H7 (cell line): Measurements from ENCODE around the gene HECW1. TPM values are rescaled to one million over a fixed set of nuclear protein-coding genes. Genes with fewer than 3 reads are reported as not detected.

Experiments used
- DNase-seq: peaks from one replicate; pipeline ENCODE4 v3.0.0; 2012
- H3K27me3 ChIP-seq: 2 replicates; pipeline ENCODE4 v1.6.0; 2011; ENCODE audit warnings: mild to moderate bottlenecking, low read length; ENCODE audit not compliant: control insufficient read depth, insufficient read depth
- H3K36me3 ChIP-seq: replicated peaks from 2 replicates; pipeline ENCODE4 v1.5.1; 2011; ENCODE audit warnings: low read length; ENCODE audit not compliant: control insufficient read depth, insufficient read depth
- H3K4me3 ChIP-seq: 2 replicates; pipeline ENCODE4 v1.5.1; 2011; ENCODE audit warnings: low read depth, mild to moderate bottlenecking, control low read depth, low read length, moderate library complexity; ENCODE audit not compliant: insufficient read depth
- total RNA-seq: library from RNA; depleted of rRNA; stranded (reverse); fragments of >200 nt; shearing (Covaris generic); gene quantifications from 2 replicates; pipeline ENCODE4 v1.2.3, GENCODE V29; 2014

HECW1 gene
- total RNA-seq, 1 experiment from 2014 or later, result 4.3 TPM

DNA sequence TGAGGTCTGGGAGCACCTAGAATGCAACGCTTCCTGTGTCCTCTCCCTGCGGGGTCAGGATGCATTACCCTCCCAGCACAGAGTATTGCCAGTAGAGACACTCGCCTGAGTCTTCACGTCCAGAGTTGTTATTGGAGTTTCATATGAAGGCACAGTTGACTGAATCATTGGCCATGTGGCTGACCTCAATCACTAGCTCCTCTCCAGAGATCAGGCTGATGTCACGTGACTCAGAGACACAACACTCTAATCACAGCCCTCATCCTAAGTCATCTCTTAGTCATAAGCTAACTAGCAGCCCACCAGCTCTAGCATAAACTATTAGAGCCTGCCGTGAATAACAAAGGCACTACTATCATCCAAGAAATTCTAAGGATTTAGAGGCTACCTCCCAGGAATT lies 107.8 kb downstream of the HECW1 start:
- Histone ChIP-seq H3K4me3 (no peak overlapping the region), H3K36me3 (no peaks in the 10 kb centered on the region), H3K27me3 (no peaks in the 10 kb centered on the region)
- no peak for DNase-seq

GRCh38 chr7:43220742-43221141 lies 108.3 kb downstream of the HECW1 start:
- no peaks in the 10 kb centered on the region for H3K36me3 ChIP-seq
- no peak for DNase-seq
- no peak overlapping the region for H3K4me3 ChIP-seq
- H3K27me3 ChIP-seq, result no peaks in the 10 kb centered on the region

GRCh38 chr7:43229801-43230200 lies 117.4 kb downstream of the HECW1 start:
- Histone ChIP-seq H3K36me3 (no peaks in the 10 kb centered on the region), H3K4me3 (no peak overlapping the region), H3K27me3 (no peaks in the 10 kb centered on the region)
- no peak for DNase-seq

DNA sequence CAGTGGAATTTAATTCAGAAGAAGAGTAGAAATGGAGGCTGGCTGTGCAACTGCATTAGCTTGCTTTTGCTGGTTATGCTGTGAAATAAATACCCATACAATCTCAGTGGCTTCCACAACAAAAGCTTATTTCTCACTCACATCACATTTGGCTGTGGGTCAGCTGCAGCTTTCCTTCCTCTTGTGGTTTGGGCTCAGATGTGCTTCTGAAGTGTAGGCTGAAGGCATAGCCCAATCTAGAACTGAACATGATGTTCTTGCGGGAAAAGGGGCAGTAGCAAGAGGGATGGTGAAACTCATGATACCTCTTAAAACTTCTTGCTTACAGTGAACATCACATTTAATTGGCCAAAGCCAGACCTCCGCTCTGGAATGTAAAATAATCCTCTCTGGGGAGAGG lies 119.9 kb downstream of the HECW1 start:
- no peaks in the 10 kb centered on the region for H3K27me3 ChIP-seq
- H3K36me3 ChIP-seq, result no peaks in the 10 kb centered on the region
- no peak overlapping the region for H3K4me3 ChIP-seq
- no peak for DNase-seq

DNA sequence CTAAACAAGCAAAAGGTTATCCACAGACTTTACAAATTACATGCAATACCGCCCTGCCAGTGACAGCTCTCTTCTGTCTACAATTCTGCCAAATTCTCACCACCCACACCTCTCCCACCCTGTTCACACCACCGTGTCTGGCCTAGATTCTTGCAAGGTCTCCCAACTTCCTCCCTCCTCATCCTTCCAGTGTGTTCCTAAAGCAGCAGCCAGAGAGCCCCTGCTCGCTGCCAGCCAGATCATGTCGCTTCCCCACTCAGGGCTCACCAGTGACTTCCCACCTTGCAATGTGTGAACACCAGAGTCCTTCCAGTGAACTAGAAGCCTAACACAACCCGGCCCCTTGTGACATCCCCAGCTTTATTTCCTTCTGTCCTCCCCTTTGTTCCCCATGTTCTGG lies 121.6 kb downstream of the HECW1 start:
- Histone ChIP-seq H3K4me3 (no peak overlapping the region), H3K27me3 (no peaks in the 10 kb centered on the region), H3K36me3 (no peaks in the 10 kb centered on the region)
- no peak for DNase-seq

- Histone ChIP-seq H3K4me3 (no peak overlapping the region), H3K27me3 (no peaks in the 10 kb centered on the region)
Measured at GRCh38 chr7:43234968-43235367, 122.5 kb downstream of the HECW1 start.

DNA sequence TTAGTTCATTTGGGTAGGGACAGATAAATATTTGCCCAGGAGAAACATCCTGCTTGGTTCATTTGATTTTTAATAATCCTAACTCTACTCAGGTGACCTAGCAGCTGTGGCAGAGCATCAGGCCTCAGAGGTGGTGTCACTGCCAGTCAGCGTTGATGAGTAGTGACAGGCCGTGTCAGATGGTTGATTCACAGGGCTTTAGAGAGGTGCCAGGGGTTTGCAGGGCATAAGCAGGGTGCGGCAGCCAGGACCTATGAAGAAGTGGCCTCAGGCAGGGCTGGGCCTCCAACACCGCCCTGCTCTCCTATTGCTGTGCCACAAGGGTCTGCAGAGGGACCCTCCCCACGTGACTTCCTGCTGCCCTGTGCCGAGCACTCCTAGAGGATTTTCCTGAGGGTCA lies 128.1 kb downstream of the HECW1 start:
- no peak for DNase-seq
- H3K4me3 ChIP-seq, result no peak overlapping the region
- H3K36me3 ChIP-seq, result no peaks in the 10 kb centered on the region

More at GRCh38 chr7:43234968-43235367, 122.5 kb downstream of the HECW1 start:
- no peak for DNase-seq
- H3K36me3 ChIP-seq, result no peaks in the 10 kb centered on the region

GRCh38 chr7:43242628-43243255 lies 130.3 kb downstream of the HECW1 start:
- Histone ChIP-seq H3K36me3 (no peaks in the 10 kb centered on the region), H3K27me3 (no peaks in the 10 kb centered on the region)
- no peak for DNase-seq

More for the DNA sequence above, 128.1 kb downstream of the HECW1 start:
- H3K27me3 ChIP-seq, result no peaks in the 10 kb centered on the region

DNA sequence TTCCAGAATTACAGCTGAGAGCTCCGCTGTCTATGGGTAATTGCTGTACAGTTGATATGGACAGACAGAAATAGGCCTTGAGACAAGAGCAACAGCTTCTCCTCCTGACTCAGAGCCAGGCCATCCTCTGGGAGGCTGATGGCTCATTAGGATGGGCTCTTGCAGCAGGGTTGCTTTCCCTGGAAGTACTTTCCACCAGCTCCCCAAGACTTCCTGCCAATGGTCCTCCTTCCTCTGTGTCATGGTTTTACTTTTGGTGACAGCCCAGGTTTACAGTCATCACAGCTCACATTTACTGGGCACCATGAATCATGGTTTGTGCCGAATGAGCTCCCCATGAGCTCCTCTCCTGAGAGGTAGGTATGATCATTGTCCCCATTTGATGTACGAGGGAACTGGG lies 131.8 kb downstream of the HECW1 start:
- no peaks in the 10 kb centered on the region for H3K27me3 ChIP-seq
- DNase-seq, result no peak
- H3K36me3 ChIP-seq, result no peaks in the 10 kb centered on the region
- H3K4me3 ChIP-seq, result no peak overlapping the region

More at GRCh38 chr7:43242628-43243255, 130.3 kb downstream of the HECW1 start:
- H3K4me3 ChIP-seq, result no peak overlapping the region

DNA sequence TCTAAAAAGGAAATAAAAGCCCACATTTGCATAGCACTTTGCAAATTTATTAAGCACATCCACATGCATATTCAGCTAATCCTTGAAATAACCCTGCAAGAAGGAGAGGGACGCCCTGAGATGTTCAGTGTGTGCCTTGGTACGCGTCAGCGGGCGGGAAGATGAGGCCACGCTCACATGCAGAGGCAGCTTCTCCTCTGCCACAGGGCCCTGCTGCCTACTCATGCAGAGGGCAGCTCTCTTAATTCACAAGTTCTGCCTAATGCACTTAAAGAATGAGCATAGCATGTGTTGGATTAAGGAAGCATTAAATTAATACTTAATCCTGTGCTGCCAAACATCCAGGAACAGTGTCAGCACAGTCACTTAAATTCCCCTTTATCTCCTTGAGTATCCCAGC lies 132.3 kb downstream of the HECW1 start:
- no peak for DNase-seq
- no peaks in the 10 kb centered on the region for H3K36me3 ChIP-seq
- H3K27me3 ChIP-seq, result no peaks in the 10 kb centered on the region
- H3K4me3 ChIP-seq, result no peak overlapping the region

DNA sequence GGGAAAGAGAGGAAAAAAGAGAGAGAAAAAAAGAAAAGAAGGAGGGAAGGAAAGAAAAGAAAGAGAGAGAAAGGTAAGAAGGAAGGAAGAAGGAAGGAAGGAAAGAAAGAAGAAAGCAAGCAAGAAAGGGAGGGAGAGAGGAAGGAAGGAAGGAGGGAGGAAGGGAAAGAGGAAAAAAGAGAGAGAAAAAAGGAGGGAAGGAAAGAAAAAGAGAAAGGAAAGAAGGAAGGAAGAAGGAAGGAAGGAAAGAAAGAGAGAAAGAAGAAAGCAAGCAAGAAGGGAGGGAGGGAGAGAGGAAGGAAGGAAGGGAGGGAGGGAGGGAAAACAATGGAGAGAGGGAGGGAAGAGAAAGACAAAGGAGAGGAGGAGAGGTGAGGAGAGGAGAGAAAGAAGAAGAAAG lies 135.3 kb downstream of the HECW1 start:
- Histone ChIP-seq H3K27me3 (no peaks in the 10 kb centered on the region), H3K4me3 (no peak overlapping the region), H3K36me3 (no peaks in the 10 kb centered on the region)
- no peak for DNase-seq

DNA sequence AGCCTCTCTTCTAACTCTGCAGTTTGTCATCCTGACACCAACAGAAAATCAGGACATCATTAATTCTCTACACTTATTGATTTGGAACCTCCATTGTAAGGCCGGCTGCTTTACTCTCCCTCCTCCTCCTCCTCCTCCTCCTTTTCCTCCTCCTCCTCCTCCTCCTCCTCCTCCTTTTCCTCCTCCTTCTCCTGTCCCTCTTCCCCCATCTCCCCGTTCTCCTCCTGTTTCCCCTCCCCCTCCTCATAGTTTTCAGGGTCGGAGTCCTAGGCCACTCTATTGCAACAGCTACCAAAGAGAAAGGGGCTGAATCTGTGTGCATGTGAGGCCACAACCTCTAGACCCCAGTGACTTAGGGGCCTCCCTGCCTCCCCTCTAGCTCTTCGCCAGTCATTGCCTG lies 136.1 kb downstream of the HECW1 start:
- DNase-seq, result no peak
- Histone ChIP-seq H3K36me3 (no peaks in the 10 kb centered on the region), H3K27me3 (no peaks in the 10 kb centered on the region), H3K4me3 (no peak overlapping the region)

DNA sequence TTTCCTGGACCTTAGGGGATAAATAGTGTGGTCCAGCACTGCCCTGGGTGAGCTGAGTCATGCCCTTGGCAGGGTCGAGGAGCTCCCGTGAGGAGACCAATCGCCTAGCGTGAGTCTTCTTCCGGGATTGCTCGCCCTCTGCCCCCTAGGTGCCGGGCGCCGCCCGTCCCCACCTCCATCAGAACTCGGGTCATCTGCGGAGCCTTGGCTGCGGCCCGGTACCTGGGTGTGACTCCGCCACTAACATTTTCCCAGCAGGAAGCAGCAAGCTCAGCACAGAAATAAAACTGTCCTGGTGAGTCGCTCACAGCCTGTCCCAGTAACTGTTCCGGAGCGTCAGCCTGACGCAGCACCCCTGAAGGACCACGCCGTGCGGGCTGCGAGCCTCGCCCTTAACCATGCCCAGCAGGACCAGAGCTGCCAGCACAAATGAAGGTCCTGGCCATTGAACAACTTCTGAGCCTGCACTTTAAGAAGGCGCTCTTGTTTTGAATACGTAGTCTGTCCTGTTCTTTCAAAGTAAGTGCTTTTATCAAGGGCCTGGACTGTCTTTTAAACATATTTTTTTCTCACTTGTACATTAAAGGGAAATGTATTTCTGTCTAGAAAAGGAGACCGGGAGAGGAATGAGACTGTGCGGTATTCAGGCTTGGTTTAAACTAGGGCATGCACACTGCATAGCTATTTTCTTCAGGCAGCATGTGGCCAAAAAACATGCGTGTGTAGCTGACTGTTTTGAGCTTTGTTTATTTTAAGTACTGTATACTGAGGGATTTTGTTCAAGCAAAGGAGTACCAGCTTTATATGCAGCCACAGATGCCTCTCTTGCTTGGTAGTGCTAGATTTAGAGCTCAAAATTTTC lies 136.7 kb downstream of the HECW1 start:
- peak; percentile 36 for DNase-seq
- Histone ChIP-seq H3K4me3 (no peak overlapping the region), H3K36me3 (no peaks in the 10 kb centered on the region), H3K27me3 (no peaks in the 10 kb centered on the region)

DNA sequence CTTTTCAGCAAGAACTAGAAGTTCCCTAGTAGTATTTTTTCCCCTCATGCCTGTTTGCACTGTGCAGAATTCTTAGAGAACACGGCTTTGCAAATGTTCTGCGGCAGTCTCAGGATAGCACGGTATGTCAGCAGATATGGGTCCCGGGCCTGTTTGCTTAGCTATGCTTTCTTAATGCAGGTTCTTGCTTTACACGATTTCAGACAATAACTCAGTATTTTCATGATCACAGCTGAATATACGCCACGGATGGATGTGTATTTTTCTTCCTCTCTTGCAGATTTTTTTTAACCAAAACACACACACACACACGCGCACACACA lies 137.3 kb downstream of the HECW1 start:
- Histone ChIP-seq H3K4me3 (no peak overlapping the region), H3K36me3 (no peaks in the 10 kb centered on the region), H3K27me3 (no peaks in the 10 kb centered on the region)
- no peak for DNase-seq
